Aorta (tissue), 5 donors: ENCODE measurements around the gene SASH1. TPM values are rescaled to one million over a fixed set of nuclear protein-coding genes. Genes with fewer than 3 reads are reported as not detected.

Experiments
- ATAC-seq: fragments of 200-7000 bp; cut with Tn5 transposase; one replicate; pipeline ENCODE4 v1.9.1; 2022; ENCODE audit warnings: moderate library complexity; ENCODE audit not compliant: low FRiP score
- DNase-seq, 2 donors: peaks; one replicate each; pipeline ENCODE4 v3.0.0-alpha.2; 2020
- H3K27ac ChIP-seq, 2 donors: one replicate each; pipeline ENCODE4 v1.5.1; 2013; ENCODE audit warnings: low read length in 2 of 2, mild to moderate bottlenecking in 2 of 2, moderate library complexity in 2 of 2, control low read depth in 1 of 2, inconsistent platforms in 1 of 2, low read depth in 1 of 2
- H3K27me3 ChIP-seq, 2 donors: one replicate each; pipeline ENCODE4 v1.6.1; 2013; ENCODE audit warnings: control low read depth in 1 of 2, low read length in 1 of 2, mild to moderate bottlenecking in 1 of 2, moderate library complexity in 1 of 2; ENCODE audit not compliant: insufficient read depth in 2 of 2, control insufficient read depth in 1 of 2
- H3K36me3 ChIP-seq, 2 donors: one replicate each; pipeline ENCODE4 v1.6.1; 2013; ENCODE audit warnings: control low read depth in 1 of 2, low read length in 1 of 2, mild to moderate bottlenecking in 1 of 2; ENCODE audit not compliant: insufficient read depth in 2 of 2, control insufficient read depth in 1 of 2
- H3K4me1 ChIP-seq, 2 donors: one replicate each; pipeline ENCODE4 v1.6.1; 2013; ENCODE audit warnings: low read length in 2 of 2, control low read depth in 1 of 2, mild to moderate bottlenecking in 1 of 2, moderate library complexity in 1 of 2; ENCODE audit not compliant: insufficient read depth in 2 of 2, control insufficient read depth in 1 of 2
- H3K4me3 ChIP-seq, 2 donors: one replicate each; pipeline ENCODE4 v1.5.1; 2013; ENCODE audit warnings: low read length in 2 of 2, control low read depth in 1 of 2, mild to moderate bottlenecking in 1 of 2
- H3K9me3 ChIP-seq: one replicate; pipeline ENCODE4 v1.6.1; 2013; ENCODE audit warnings: mild to moderate bottlenecking, low read length; ENCODE audit not compliant: control insufficient read depth
- WGBS, 2 donors: extraction: QIAGEN DNeasy Blood & Tissue Kit; methylation state at CpG; one replicate each; pipeline ENCODE4 v1.1.7; 2013; 5-methylcytosine and 5-hydroxymethylcytosine counted together
- intact Hi-C, 2 donors: fragments of 100-400 bp; cut with DNase I; formaldehyde crosslinking; loops; one replicate each; pipeline versions ENCODE4 v1.14.2 to v1.15.0; 2022
- polyA plus RNA-seq, 2 donors: library from polyadenylated mRNA; stranded (reverse); fragments of 200-250 nt; gene quantifications; one replicate each; pipeline ENCODE4 v1.2.3, GENCODE V29; 2013
- total RNA-seq, 2 donors: library from RNA; stranded (reverse); fragmentation: NEBNext Ultra II Directional; extraction: Animal tissue kit (Norgen Biotek cat#: 25700); gene quantifications; one replicate each; pipeline ENCODE4 v1.2.1, GENCODE V29; 2021
- donor health status: healthy with polysubstance abuse.
- donor health status: Bipolar disorder and iron deficiency.
- donor health status: DM: no; HTN: no; CAD: no.
- donor health status: DM: no; HTN: no; CAD: no.
- donor health status: DM: yes; HTN: yes; CAD: no.

Gene SASH1
- total and polyA plus RNA-seq, 4 donors, result 10.3 to 120 (median 67.8) TPM

DNA sequence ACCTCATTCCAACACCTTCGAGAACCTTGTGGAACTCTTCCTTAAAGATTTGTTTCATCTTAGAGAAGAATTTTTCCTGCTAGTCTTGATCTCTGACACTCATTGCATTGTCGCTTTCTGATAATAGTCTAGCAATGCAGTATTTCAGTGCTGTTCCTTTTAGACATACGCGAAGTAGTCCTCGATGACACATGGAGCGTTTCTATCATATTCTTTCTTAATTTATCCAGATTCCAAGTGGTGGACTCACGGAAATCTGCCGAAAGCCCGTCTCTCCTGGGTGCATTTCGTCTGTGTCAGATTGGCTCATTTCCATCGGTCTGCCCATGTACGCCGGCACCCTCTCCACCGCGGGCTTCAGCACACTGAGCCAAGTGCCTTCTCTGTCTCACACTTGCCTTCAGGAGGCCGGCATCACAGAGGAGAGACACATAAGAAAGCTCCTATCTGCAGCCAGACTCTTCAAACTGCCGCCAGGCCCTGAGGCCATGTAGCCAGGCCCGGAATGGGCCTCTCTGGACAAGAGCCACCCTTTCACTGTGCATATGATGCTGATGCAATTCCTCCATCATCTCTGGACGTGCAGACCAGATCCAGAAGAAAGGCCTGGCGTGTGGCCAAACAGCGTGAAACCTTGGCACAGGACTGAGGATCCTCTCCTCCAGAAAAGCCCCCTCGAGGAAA, 205.6 kb downstream of the SASH1 start:
- 72 to 73% methylated on average over 22 of the region's 22 CpGs for WGBS, 2 donors
- ATAC-seq (peak; percentile 63), DNase-seq (no peak)
- peaks cover 6 to 10% of the 10 kb centered on the region in 2 donors for H3K36me3 ChIP-seq
- H3K27me3 ChIP-seq, result no peaks in the 10 kb centered on the region
- H3K4me3 ChIP-seq, result no peak overlapping the region
- H3K4me1 ChIP-seq, result no peaks in the 10 kb centered on the region
- H3K27ac ChIP-seq, result no peak overlapping the region
- no peaks in the 10 kb centered on the region for H3K9me3 ChIP-seq
- intact Hi-C loops, result no loop called here

DNA sequence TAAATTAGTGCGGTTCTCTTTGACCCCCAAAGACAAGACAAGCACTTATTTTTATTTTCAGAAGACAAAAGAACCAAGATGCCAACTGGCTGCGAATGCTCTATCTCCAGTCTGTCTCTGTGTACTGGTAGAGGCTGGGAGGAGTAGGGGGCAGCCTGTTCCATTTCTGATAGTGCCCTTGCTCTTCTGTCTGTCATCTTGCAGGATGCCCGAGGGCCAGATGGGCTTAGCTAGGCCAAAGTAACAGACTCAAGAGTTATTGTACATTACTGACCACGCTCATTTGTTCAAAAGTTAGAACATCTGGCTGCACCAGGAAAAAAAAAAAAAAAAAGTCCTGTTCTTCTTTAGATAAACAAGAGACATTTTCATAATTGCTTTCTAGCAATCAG, 206.1 kb downstream of the SASH1 start:
- Histone ChIP-seq H3K9me3 (no peaks in the 10 kb centered on the region), H3K4me1 (no peaks in the 10 kb centered on the region), H3K27ac (no peak overlapping the region), H3K27me3 (no peaks in the 10 kb centered on the region), H3K4me3 (no peak overlapping the region), H3K36me3 (peaks cover 6 to 10% of the 10 kb centered on the region in 2 donors)
- intact Hi-C loops, result no loop called here
- DNase-seq (no peak), ATAC-seq (no peak)
- 86% methylated on average over 4 of the region's 4 CpGs for WGBS, 2 donors

DNA sequence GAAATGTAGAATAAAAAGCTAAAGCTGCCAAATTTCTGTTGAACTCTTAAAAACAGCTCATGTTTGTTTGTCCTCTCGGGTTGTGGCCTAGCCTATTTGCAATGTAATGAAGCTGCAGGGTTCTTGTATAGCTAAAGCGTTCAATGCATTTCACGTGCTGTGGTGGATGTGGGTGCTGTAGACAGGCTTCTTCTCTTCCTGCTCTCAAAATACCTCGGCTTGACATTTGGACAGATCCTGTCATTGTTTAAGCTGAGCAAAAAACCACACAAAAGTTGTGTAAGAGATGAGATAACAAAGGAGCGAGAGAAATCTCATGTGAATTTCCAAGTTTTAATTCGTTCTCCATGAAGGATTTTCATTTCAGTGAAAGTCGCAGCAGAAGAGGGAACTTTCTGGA, 207.9 kb downstream of the SASH1 start:
- no peaks in the 10 kb centered on the region for H3K4me1 ChIP-seq
- H3K9me3 ChIP-seq, result no peaks in the 10 kb centered on the region
- 76 to 79% methylated on average over 7 of the region's 7 CpGs for WGBS, 2 donors
- H3K36me3 ChIP-seq, result peaks cover 6 to 10% of the 10 kb centered on the region in 2 donors
- ATAC-seq (no peak), DNase-seq (no peak)
- intact Hi-C loops, result no loop called here
- no peaks in the 10 kb centered on the region for H3K27me3 ChIP-seq
- H3K4me3 ChIP-seq, result no peak overlapping the region
- H3K27ac ChIP-seq, result no peak overlapping the region

DNA sequence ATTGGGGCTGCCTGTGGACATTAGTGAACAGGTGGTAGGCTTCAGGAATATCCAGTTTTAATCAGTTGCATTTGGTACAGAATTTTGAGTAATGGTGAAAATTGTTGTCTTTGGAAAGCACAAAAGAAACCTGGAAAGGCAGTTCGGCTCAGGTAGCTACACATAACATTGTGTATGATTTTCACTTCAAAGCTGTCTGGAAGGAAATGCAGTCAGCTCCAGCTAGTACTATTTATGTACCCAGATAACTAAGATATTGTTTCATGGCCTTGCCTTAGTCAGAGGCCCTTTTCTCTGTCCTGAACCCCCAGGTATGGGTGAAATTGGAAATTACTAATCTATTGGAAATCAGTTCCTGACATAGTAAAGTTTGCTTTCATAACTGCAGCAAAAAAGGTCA, 208.6 kb downstream of the SASH1 start:
- no peak for DNase-seq

DNA sequence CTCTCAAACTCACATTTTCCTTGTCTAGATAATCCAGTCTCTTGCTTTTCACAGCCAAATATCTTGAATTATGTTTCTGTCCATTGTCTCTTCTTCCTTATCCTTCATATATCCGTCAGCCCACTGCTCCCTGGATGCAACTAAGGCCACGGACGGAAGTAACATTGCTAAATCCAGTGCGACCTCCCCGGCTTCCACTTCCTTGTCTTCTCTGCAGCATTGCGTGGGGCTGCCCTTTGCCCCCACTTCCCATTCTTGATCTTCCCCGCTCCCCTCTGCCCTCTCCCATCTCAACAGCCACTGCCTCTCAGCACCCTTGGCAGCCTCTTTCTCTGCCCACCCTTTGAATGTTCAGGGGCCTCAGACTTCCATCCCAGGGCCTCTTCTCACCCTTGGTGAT, 213.8 kb downstream of the SASH1 start:
- no peaks in the 10 kb centered on the region for H3K4me1 ChIP-seq
- WGBS, 2 donors, result 63 to 75% methylated on average over 6 to 7 of the region's 7 CpGs
- no peak overlapping the region for H3K4me3 ChIP-seq
- no peaks in the 10 kb centered on the region for H3K9me3 ChIP-seq
- H3K27me3 ChIP-seq, result no peaks in the 10 kb centered on the region
- no peaks in the 10 kb centered on the region for H3K36me3 ChIP-seq
- intact Hi-C loops, result no loop called here
- H3K27ac ChIP-seq, result no peak overlapping the region
- ATAC-seq, result no peak
- DNase-seq, result no peak

More for the DNA sequence above, 208.6 kb downstream of the SASH1 start:
- no peak for ATAC-seq
- intact Hi-C loops, result no loop called here
- no peak overlapping the region for H3K27ac ChIP-seq
- no peaks in the 10 kb centered on the region for H3K4me1 ChIP-seq
- H3K9me3 ChIP-seq, result no peaks in the 10 kb centered on the region
- H3K36me3 ChIP-seq, result peaks cover 4 to 10% of the 10 kb centered on the region in 2 donors
- 23 to 26% methylated on average over 1 of the region's 1 CpG for WGBS, 2 donors
- H3K4me3 ChIP-seq, result no peak overlapping the region
- H3K27me3 ChIP-seq, result no peaks in the 10 kb centered on the region

DNA sequence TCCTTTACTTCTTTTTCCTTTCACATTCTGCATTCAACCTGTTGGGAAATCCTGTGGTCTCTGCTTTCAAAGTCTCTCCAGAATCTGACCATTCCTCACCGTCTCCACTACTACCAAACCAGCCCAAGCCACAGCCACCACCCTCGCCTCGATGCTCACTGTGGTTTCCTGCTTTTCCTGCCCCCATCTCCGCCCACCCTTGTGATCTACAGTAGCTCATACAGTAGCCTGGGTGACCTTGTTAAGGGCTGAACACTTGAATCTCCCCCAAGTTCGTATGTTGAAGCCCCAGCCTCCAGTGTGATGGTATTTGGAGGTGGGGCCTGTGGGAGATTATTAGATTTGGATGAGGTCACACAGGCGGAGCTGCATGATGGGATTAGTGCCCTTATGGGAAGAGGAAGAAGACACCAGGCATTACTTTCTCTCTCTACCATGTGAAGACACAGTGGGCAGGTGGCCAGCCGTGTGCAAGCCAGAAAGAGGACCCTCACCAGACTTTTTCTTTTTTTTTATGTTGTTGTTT, 215.2 kb downstream of the SASH1 start:
- 77 to 80% methylated on average over 7 of the region's 7 CpGs for WGBS, 2 donors
- DNase-seq, result no peak
- no peaks in the 10 kb centered on the region for H3K27me3 ChIP-seq
- intact Hi-C loops, result no loop called here
- no peaks in the 10 kb centered on the region for H3K36me3 ChIP-seq
- no peak for ATAC-seq
- H3K4me1 ChIP-seq, result no peaks in the 10 kb centered on the region
- no peak overlapping the region for H3K4me3 ChIP-seq
- no peak overlapping the region for H3K27ac ChIP-seq
- no peaks in the 10 kb centered on the region for H3K9me3 ChIP-seq

DNA sequence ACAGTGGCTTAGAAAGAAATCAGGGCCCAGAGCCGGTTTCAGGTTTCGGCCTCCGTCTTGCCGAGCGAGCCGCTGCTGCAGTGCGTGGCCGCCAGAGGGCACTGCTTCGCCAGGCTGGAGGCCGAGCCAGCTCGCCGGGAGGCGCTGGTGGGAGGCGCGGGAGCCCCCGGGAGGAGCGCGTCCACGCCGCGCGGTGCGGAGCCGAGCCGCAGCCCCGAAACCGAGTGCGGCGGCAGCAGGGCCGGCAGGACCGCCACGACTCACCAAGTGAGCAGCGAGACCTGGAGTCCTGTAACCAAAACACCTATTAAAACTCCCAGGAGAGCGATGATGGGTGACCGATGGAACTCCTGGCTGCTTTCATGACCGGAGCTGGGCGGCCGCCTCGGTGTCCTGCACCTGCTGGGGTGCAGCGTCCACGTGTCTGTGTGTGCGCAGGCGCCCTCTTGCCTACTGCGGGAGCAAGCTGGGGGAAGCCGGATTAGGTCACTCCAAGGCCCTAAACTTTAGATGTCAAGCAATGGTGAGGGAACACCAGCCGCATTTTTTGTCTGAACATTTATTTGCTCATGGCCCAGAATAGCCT, 217.3 kb downstream of the SASH1 start:
- intact Hi-C loops, result no loop called here
- H3K4me3 ChIP-seq, result no peak overlapping the region

DNA sequence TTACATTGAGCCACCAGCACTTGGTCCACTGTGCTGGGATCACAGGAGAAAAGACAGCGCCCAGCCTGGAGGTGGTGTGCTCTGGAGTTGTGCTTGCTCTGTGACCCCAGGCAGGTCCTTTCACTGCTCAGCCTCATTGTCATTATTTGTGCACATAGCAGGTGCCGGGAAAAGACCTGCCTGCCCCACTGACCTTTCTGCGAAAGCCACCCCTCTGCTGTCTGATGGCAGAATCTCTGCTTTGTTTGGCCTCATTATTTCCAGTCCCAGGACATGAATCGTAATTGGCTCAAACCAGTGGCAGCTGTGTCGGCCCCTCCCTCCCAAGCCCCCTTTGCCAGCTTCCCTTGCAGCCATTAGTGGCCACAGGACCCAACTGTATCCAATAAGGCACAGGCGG, 219.0 kb downstream of the SASH1 start:
- 89 to 92% methylated on average over 6 of the region's 6 CpGs for WGBS, 2 donors
- no peak for DNase-seq
- intact Hi-C loops, result no loop called here

More for the DNA sequence above, 217.3 kb downstream of the SASH1 start:
- Histone ChIP-seq H3K9me3 (no peaks in the 10 kb centered on the region), H3K4me1 (no peaks in the 10 kb centered on the region), H3K36me3 (no peaks in the 10 kb centered on the region), H3K27me3 (no peaks in the 10 kb centered on the region), H3K27ac (no peak overlapping the region)
- peak; percentile 93 for ATAC-seq
- 1% methylated on average over 46 of the region's 46 CpGs for WGBS, 2 donors
- DNase-seq, result peak; percentile 83 to 94

DNA sequence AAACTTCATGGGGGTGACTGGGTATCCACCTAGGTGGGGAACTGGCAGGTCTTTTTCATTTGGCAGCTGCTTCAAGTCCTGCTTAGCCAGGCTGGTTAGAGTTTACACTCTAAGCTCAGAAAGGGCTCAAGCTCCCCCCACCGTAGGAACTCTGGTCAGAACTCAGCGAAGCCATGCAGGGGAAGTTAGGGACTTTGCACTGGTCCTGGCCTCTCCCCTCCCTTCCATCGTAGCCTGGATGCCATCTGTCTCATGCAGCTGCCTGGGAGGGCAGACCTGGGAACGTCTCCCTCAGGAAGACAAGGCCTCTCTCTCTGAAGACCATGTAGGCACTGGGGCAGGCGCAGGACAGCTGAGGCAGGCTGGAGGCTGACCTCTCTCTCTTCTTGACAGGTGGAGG, 220.4 kb downstream of the SASH1 start:
- intact Hi-C loops, result no loop called here
- Histone ChIP-seq H3K27ac (no peak overlapping the region), H3K9me3 (no peaks in the 10 kb centered on the region), H3K27me3 (no peaks in the 10 kb centered on the region), H3K4me3 (no peak overlapping the region), H3K36me3 (no peaks in the 10 kb centered on the region), H3K4me1 (no peaks in the 10 kb centered on the region)
- no peak for DNase-seq
- 96% methylated on average over 5 of the region's 5 CpGs for WGBS, 2 donors
- no peak for ATAC-seq

More for the DNA sequence above, 219.0 kb downstream of the SASH1 start:
- Histone ChIP-seq H3K4me3 (no peak overlapping the region), H3K27me3 (no peaks in the 10 kb centered on the region), H3K9me3 (no peaks in the 10 kb centered on the region), H3K36me3 (no peaks in the 10 kb centered on the region), H3K4me1 (no peaks in the 10 kb centered on the region), H3K27ac (no peak overlapping the region)
- no peak for ATAC-seq
